Activated CD4-positive, alpha-beta T cell treated with anti-CD3 and anti-CD28 coated beads, Interleukin-2, amount 50 U/mL, for 1 hour (primary cell): ENCODE results near the gene MTMR3.

Source experiments
- DNase-seq: peaks from one replicate; pipeline ENCODE4 v3.0.0-alpha.2; 2020

MTMR3 gene

DNA sequence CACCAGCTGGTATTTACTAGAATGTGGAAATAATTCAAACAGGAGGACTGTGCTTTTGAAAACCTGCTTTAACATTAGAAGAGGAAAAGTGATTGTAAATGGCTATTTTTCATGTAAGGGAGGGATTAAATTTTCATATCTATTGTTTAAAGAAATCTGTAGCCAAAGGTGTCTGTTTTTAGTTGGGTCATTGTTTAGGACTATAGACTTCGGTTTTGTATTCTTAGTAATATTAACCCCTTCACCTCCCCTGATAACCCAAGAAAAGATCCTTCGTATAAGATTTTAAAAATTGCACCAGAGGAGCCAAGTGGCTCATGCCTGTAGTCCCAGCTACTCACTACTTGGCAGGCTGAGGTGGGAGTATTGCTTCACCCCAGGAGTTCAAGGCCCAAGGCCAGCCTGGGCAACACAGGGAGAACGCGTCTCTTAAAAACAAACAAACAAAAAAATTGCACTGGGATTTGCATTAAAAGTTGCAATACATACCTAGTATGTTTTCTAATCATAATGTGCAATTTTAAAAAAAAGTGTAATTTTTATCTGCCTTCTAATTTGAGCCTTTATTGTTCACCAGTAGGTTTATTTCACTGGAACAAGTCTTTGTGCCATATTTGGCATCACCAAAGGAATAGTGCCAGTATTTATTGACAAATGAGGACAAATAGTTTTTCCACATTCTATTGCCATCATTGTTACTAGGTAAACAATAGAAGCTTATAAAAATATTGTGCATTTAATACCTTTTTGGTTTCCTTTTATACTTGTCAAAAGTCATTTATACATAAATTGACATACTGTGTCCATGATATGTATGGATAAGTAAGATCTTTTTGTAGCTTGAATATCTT is 34.3 kb downstream of the MTMR3 start:
- no peak for DNase-seq

DNA sequence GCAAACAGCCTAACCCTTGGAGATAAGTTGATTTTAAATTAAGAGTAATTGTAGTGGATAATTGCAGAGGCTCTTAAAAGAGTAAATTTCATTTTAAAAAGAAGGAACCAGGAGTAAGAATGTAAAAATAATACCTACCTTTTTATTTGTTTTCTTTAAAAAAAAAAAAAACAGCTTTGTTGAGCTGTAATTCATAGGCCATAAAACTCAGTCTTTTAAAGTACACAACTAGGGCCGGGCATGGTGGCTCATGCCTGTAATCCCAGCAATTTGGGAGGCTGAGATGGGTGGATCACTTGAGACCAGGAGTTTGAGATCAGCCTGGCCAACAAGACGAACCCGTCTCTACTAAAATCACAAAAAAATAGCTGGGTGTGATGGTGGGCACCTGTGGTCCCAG is 42.4 kb downstream of the MTMR3 start:
- no peak for DNase-seq

GRCh38 chr22:29926057-29926456 is 43.1 kb downstream of the MTMR3 start:
- no peak for DNase-seq

DNA sequence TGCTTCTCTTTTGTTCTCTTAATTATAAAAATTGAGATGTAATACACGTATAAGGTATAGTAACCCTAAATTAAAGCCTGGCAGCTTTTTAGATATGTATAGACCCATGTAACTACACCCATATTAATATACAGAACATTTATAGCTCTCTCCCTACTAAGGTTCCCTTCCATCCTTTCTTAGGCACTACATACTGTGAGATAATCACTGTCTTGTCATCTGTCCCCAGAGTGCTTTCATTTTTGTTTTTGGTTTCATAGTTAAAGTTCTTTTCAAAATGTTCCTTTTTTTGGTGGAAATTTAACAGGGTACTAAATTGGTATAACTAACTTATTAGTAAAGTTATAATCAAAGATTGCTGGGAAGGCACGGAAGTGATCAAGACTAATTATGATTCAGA is 49.2 kb downstream of the MTMR3 start:
- no peak for DNase-seq

DNA sequence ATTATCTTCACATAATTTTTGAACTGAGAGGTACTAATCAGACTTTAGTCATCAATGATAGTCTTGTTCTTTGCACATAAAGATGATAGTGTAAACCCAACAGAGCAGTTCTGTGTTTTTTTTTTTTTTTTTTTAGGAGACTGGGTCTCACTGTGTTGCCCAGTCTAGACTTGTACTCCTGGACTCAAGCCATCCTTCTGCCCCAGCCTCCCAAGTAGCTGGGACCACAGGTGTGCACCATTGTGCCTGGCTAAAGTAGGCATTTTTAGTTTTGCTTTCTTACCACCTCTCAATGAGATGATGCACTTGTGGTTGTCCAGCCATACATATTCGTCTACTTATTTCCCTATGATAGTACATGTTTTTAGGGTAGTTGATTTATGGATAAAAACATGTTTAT is 50.6 kb downstream of the MTMR3 start:
- DNase-seq, result no peak

DNA sequence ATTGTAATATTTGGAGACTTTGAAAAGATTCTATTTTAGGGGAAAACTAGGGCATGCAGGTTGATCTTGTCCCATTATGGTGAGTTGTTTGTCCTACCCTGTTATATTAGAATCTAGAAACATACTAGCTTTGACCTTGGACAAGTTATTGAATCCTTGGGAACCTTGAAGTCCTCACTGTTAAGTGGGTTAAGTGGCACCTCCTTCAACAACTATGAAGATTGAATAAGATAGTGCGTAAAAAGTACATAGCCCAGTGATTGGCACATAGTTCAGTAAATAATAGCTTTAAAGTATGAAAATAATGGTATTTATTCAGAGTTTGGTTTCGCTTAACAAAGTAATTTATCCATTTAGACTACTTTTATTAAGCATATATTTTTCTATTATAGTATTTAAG is 51.6 kb downstream of the MTMR3 start:
- DNase-seq, result no peak

GRCh38 chr22:29936186-29936585 is 53.2 kb downstream of the MTMR3 start:
- DNase-seq, result no peak

- DNase-seq, result no peak
Measured at GRCh38 chr22:29937940-29938693, 55.1 kb downstream of the MTMR3 start.

DNA sequence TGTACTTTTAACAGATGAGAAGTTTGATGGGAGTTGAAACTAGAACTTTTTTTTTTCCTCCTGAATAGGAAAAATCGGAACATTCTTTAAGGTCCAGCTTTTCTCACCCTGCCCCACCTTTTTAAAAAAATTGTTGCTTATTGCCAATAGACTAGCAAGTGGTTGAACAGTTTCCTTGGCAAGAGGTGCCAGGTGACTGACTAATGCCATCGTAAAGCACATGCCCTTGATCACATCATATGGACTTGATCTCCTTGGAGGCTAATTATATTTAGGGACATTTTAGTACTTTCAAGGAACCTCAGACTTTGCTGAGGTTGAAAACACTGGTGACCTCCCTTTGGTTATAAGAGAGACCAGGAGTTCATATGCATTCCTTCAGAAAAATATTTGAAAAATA is 57.6 kb downstream of the MTMR3 start:
- DNase-seq, result no peak

DNA sequence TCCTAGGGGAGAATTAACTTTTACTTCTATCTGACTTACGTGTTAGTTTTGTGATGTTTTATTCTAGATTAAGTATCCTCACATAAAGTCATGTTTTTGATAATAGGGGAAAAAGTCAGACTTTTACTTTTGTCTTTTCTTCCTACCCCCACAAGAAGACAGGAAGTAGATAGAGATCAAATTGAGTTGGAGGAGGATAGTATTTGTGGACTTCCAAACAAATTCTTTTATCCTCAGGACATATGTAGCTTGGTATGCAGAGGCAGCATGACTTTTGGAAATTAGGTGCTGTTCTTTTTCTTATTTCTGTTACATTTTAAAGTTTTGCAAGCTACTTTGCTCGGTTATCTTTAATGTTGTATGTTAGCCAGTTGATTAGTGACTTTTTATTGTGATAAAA is 61.4 kb downstream of the MTMR3 start:
- no peak for DNase-seq

DNA sequence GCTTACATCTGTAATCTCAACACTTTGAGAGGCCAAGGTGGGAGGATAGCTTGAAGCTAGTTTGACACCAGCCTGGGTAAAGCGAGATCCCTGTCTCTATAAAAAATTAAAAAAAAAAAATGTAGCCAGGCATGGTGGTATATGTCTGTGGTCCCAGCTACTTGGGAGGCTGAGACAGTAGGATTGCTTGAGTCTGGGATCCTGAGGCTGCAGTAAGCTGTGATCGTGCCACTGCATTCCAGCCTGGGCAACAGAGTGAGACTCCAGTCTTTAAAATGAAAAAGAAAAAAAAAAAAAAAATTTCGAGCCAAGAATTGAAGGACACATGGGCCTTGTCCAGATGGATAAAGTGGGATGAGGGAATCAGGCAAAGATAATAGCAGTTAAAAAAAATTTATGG is 62.5 kb downstream of the MTMR3 start:
- no peak for DNase-seq

DNA sequence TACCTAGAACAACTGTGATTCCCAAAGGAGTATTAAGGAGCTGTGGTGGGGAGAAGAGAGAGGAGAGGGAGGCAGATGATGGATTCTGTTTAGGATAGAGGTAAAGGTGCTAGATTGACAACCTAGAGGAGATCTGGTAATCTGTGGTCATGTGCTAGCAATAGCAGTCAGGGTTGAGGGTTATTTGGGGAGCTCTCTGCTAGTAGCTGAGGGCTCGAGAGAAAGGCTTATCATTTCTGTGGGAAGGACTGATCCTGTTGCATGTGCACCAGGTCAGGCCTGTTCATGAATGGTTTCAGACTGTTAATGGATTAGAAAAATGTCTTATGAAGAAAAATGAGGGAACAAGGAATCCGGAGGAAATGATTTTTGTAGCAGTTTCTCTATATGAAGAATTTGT is 63.2 kb downstream of the MTMR3 start:
- no peak for DNase-seq

GRCh38 chr22:29947410-29948384 is 64.7 kb downstream of the MTMR3 start:
- DNase-seq, result no peak

DNA sequence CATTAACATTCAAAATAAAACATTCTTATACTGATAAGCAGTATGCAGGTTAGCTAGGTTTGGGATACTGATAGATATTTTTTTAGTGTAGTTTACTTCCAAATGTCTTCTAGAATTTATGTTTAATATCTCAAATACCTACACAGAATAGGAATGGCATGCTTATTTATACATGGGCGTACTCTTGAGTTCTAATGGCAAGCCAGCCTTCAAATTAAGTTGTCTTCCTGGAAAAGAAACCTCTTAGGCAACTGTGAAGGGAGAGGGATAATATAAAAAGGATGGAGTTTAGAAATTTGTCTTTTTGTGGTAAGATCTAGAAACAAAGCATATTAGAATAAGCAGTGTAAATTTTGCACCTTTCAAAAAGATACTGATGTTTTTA is 65.4 kb downstream of the MTMR3 start:
- no peak for DNase-seq

- no peak for DNase-seq
Measured at GRCh38 chr22:29949872-29950271, 66.9 kb downstream of the MTMR3 start.

DNA sequence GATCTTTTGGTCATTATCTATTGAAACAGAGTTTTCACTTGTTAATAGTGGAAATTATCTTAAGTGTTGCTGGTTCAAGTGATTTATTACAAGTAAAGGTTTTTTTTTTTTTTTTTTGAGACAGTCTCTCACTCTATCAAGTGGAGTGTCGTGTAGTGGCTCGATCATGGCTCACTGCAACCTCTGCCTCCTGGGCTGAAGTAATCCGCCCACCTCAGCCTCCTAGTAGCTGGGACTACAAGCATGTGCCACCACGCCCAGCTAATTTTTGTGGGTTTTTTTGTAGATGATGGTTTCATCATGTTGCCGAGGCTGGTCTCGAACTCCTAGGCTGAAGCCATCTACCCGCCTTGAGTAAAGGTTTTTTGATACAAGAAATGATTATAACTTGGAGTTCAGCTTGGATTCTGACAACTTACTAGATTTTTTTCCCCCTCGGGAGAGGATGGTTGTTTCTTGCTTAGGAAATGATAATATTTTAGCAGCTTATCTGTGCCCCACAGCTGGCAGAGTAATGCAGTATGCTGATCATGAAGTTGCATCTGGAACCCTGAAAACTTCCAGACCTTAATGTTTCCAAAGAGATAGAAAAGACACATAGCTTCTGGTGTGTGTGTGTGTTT is 68.9 kb downstream of the MTMR3 start:
- no peak for DNase-seq

GRCh38 chr22:29954203-29954855 is 71.4 kb downstream of the MTMR3 start:
- no peak for DNase-seq

DNA sequence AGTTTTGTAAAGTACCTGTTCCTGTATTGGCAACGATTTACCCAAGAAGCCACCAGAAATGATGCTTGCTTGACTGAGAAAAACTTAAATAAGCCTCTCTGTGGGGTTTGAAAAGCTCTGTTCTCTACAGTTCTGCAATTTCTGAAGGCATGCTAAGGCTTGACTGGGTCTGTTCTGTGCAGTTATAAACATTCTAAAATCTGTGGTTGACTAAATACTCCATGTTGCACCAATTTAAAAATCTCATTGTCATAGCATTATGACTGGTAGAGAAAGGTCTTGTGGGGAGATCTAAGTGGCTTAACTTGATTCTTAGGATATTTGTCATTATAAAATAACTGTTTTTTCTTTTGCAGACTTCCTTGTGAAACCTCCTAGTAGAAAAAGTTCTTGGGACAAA is 73.7 kb downstream of the MTMR3 start:
- DNase-seq, result no peak

DNA sequence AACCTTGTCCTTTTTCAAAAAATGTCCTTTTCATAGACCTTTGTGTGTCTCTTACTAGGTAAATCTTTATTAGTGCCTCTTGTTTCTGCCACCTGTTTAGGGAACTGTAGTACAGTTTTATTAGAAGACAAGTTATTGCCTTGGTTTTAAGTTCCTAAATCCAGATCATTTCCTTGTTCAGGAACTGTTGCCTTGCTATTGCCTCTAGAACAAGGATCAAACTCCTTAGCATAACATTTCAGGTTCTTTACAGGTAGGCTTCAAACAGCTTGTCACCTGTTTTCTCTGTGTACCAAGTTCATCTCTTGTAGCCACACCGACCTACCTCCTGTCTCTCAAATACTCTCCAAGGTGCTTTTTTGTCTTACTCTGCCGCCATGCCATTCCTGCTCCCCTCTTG is 75.2 kb downstream of the MTMR3 start:
- no peak for DNase-seq

DNA sequence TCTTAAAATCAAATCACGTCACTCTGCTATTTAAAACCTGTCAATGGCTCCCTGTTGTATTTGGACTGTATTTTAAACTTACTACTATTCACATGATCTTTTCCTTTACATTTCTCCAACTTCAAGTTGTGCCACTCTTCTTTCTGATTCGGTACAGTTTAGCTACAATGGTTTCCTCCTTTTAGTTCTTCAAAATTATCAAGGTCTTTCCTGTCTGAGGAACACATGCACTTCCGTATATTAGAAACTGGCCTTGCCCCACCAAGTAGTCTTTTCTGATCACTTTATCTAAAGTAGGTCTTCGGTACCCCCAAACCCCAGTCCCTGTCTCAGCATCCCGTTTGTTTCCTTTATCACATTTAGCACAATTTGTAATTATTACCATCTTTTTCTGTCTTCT is 81.8 kb downstream of the MTMR3 start:
- DNase-seq, result no peak

- DNase-seq, result no peak
Measured at GRCh38 chr22:29967461-29967860, 84.5 kb downstream of the MTMR3 start.

DNA sequence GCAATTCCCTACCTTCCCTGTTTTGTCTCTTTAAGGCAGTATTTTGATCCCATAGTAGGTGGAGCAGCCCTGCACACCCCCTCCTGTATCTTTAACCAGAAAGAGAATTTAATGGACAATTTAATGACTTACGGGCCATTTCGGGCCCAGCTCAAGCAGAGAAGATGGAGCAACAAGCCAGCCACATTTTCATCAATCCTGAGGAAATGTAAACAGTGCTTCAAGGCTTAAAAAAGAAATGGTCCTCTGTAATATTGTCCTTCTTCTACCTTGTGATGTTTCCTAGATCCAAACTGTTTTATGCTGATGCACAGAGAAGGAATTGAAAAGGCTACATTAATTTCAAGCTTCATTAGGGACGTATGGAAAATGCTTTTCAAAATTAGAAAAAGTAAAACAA is 88.6 kb downstream of the MTMR3 start:
- no peak for DNase-seq
